GM21619 (cell line): ENCODE data around the gene ISCU.
"Not testable (repeated sequence)": the region's sequence is repeated elsewhere in the genome, so short reads cannot be mapped to it uniquely, and the experiment has no call there.

Experiments used
- ATAC-seq: cut with Tn5 transposase; IDR thresholded peaks from one replicate; pipeline ENCODE4 v1.9.1; 2021; ENCODE audit not compliant: unreplicated experiment

ISCU gene

DNA sequence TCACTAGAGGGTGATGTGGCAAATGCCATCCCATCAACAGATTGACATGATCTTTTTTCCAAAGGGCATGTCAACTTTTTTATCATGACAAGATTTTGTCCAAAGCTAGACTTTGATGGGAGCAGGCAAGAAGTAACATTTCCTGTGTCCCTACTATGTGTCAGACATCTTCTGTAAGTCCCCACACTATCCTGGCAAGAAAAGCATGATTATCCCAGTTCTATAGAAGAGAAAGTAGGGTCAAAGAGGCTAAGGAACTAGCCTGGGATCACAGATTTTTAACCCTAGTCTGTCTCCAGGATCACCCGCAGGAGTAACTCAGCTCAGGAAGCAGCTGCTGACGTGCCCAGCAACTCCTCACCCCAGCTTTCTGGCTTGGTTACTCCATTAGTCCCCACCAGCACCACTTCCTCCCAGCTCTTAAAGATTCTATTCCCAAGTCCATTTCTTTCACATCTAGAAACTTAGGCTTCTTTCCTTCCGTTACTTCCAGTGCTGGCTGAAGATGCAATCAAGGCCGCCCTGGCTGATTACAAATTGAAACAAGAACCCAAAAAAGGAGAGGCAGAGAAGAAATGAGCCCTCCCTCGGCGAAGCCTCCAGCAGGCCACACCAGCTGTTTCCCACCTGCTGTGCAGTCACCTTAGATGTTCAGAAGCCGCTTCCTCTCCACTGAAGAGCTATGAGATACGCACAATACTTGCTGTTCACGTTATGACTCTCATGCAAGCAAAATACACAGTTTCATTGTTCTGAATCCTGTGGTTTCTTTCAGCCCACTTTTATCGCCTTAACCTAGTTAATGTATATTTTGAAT, 6.2 kb downstream of the ISCU start:
- peak; percentile 68 for ATAC-seq

DNA sequence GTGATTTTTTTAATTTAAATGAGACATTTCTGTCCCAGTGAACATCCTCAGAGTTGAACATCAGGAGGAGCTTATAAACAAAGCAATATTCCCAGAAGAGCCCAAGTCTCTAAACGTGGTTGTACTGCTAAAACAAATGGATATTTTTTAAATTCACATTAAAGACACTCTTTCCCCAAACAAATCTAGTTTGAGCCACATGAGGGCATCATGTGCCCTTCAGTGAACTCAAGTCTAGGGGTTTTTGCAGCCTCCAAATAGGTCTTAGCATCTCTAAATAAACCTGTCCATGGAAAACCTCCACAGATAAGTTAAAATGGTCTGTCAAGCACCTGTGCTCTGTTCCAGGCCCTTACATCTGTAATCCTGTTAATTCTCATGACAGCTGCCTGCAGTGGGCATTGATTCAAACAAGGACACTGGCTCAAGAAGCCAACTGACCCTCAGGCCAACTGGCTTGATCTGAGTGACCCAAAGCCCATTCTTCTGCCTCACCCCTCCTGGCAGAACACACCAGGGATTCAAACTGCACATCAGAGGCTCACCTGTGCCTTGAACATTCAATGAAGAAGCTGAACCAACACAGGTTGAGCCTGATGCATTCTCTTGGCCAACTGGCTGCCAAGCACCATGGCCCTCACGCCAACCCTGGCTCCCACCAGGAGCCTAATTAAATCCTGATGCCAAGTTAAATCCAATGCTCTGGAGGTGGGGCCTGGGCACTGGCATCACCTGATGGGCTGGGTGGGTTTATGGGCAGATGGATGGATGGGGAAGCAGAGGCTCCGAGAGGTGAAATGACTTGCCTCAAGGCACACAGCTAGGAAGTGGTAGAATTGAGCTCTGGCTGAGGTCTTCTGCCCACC, 8.6 kb downstream of the ISCU start:
- ATAC-seq, result no peak

DNA sequence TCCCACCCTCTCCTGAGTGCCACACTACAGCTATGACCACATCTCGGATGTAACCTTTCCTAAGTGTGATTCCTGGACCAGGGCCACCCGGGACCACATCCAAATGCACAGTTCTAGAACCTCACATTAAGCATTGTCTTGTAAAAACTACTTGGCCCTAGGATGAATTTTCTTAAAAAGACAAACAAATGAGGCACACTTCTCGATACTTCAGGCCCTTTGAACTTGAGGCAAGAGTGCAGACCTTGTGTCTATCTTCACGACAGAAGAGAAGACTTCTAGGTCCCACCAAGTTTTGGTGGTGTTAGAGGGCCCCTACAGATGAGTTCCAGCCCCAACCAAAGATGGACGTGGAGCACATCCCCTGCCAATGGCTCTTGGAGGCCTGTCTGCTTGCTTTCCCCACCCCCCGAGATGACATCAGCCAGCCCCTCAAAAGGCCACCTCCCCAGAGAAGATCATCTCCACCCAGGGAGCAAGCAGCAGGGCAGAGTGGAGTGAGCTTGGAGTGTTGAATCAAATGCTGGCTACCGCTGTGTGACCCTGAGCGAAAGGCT, 9.3 kb downstream of the ISCU start:
- no peak for ATAC-seq

DNA sequence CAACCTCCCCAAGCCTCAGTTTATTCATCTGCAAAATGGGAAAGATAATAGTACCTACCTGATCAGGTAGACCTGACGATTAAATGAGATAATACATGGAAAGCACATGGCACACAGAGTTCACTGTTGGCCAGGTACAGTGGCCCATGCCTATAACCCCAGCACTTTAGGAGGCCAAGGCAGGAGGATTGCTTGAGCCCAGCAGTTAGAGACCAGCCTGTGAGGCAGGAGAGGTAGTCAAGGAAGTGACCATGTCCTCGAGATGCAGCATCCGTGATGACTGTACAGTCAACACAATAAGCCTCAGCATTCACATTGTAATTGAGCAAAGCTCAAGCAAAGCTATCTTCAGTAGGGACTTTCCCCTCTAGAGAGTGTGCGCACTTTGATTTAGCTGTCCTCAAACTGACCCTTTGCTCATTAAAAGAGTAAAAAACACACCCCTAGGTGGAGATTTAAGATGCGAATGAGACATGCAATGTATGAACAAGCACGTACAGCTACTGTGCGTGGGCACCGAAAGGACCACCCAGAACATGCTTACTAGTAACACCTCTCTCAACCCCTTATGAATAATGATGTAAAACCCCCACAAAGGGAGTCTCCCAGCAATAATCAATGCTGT, 9.9 kb downstream of the ISCU start:
- no peak for ATAC-seq

DNA sequence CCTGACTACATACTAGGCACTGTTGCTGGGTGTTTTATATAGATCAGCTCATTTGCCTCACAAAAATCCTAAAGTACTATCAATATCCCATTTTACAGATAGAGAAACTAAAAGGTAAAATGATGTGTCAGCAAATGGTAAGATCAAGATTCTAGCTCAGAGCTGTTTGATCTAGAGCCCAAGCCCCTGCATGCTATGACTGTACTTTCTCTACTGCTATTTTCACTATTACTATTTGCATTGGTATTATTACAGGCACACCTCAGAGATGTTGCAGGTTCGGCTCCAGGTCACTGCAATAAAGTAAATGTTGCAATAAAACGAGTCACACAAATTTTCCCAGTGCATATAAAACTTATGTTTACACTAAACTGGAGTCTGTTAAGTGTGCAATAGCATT, 10.9 kb downstream of the ISCU start:
- peak; percentile 27 for ATAC-seq

DNA sequence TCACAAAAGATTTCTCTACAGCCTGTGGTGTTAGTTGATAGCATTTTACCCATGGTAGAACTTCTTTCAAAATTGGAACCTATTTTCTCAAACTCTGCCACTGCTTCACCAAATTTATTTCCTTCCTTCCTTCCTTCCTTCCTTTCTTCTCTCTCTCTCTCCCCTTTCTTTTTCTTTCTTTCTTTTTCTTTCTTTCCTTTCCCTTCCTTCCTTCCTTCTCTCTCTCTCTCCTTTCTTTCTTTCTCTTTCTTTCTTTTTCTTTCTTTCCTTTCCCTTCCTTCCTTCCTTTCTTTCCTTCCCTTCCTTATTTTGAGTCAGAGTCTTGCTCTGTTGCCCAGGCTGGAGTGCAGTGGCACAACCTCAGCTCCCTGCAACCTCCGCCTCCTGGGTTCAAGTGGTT, 11.9 kb downstream of the ISCU start:
- ATAC-seq, result not testable (repeated sequence)

DNA sequence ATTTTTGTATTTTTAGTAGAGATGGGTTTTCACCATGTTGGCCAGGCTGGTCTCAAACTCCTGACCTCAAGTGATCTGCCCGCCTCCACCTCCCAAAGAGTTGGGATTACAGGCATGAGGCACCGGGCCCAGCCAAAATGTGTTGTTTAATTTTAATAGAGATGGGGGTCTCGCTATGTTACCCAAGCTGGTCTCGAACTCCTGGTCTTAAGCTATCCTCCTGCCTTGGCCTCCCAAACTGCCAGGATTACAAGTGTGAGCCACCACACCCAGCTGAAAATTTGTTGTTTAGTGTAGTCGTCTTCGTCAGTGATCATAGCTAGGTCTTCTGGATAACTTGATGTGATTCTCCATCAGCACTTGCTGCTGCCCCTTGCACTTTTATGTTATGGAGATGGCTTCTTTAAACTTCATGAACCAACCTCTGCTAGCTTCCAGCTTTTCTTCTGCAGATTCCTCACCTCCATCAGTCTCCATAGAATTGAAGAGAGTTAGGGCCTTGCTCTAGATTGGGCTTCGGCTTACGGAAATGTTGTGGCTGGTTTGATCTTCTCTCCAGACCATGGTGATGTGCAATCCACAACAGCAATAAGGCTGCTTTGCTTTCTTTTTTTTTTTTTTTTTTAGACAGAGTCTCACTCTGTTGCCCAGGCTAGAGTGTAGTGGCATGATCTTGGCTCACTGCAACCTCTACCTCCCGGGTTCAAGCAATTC, 13.0 kb downstream of the ISCU start:
- no peak for ATAC-seq

DNA sequence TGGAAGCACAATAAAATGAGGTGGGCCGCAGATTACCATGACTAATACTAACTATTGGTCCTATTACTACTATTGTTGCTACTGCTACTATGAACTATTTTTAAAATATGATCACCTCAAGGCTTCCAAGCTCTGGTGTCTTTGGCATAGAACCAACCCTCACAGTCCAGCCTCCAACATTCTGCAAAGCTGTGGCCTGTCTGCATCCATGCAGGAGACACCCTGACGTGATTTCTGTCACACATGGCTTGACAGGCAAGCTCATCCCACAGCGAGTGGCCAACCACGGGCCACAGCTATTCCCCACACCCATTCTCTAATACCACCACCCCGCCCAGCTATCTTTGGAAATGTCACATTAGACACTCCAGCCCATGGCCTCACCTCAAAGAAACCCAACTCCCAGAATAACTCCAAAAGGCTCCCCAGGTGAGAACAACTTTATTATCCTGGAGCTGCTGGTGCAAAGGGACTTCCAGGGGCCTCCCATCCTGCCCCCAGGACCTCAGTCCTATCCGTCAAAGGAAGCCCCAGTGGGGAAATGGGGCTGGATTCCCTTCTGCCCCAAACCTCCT, 14.4 kb downstream of the ISCU start:
- no peak for ATAC-seq

DNA sequence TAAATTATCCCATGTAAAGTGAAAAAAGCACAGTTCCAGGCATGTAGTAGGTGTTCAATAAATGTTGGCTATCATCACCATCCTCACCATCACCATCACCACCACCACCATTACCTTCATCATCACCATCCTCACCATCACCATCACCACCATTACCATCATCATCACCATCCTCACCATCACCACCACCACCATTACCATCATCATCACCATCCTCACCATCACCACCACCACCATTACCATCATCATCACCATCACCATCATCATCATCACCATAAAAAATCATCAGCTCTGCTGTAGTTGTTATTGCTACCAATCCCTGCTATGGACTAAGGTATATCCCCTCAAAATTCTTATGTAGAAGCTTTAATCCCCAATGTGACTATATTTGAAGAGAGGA, 15.1 kb downstream of the ISCU start:
- ATAC-seq, result no peak

DNA sequence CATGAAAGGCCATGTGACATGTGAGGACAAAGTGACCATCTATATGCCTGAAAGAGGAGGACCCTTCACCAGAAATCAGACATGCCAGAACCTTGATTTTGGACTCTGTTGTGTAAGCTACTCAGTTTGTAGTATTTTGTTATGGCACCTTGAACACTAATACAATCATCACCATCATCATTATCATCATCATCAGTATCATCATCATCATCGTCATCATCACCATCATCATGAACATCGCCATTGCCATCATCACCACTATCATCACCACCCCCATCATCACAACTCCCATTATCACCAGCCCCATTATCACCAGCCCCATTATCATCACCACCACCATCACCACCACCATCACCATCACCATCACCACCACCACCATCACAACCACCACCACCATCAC, 15.9 kb downstream of the ISCU start:
- ATAC-seq, result no peak

DNA sequence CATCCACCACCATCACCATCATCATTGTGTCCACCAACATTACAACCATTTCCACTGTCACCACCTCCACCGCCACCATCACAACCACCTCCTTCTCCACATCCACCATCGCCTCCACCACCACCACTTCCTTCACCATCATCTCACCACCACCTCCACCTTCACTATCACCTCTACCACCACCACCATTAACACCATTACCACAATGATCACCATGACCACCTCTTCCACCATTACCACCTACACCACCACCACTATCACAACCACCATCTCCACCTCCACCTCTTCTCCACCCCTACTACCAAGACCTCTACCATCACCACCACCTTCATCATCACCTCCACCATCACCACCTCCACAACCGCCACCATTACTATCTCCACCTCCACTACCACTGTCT, 16.4 kb downstream of the ISCU start:
- ATAC-seq, result no peak

DNA sequence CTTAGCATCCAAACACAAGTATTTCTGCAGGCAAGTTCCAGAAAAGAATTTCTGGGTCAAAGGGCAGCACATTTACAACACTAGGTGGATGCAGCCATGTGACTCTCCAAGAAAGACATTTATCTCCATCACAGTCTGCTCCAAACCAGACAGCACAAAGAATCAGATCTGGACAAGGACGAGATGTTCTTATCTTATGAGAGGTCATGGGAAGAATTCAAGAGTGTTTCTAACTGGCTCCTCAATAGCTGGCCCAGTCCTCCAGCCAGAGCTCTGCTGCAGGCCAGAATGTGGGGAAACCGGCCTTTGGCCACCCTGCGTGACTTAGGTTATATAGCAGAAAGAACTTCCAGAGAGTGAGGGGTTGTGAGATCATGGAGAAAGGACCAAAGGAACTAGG, 18.1 kb downstream of the ISCU start:
- ATAC-seq, result no peak

DNA sequence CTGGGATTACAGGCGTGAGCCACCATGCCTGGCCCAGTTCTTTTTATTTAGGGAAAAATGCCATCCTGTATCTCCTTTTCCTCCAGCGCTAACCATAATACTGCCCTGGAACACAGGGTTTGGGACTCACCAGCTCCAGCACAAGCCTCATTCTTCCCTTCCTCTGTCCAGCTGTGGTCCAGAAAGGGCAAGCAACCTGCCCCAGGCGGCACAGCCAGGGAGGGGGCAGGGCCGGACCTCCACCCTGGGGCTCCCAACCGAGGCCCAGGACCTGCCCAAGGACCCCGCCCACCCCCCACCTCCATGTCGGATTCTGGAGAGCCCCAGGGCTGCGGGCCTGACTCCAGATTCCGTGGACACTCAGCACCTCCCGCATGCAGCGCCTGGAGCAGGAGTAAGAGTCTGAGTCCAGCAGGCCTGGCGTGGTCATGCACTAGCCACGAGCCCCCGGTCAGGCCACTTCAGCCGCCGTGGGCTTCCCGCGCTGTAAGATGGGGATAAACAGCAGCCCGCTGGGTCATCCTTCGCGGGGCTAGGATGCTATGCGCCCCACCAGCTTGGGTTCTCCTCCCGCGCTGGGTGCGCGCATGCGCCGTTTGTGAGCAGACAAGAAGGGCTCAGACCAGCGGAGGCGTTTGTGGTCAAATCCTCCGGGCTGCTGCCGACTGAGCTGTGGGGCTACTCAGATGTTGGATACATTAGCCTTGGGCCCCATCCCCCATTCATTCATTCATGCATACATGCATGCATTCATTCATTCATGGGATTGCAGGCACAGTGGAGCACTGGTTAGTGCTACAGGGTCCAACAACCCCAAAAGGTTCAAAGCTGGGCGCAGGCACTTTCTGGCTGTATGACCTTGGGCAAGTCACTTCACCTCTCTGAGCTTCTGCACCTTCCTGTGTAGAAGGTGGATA, 19.2 kb downstream of the ISCU start:
- no peak for ATAC-seq

DNA sequence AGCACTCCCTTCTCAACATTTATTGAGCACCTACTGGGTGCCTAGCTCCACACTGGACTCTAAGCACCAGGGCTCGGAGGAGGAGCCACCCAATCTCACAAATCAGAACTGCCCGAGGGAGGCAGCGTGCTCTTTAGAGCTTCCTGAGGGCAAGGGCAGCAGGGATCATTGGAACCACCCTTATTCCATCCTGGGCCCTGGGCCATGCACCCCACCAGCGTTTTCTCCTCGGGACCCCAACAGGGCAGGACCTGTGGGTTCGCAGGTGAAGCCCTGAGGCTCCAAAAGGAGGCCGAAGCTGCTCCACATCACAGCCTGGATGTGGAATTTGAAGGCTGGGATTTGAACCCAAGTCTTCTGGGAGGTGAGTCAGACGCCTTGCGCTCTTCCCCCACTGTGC, 20.1 kb downstream of the ISCU start:
- no peak for ATAC-seq

DNA sequence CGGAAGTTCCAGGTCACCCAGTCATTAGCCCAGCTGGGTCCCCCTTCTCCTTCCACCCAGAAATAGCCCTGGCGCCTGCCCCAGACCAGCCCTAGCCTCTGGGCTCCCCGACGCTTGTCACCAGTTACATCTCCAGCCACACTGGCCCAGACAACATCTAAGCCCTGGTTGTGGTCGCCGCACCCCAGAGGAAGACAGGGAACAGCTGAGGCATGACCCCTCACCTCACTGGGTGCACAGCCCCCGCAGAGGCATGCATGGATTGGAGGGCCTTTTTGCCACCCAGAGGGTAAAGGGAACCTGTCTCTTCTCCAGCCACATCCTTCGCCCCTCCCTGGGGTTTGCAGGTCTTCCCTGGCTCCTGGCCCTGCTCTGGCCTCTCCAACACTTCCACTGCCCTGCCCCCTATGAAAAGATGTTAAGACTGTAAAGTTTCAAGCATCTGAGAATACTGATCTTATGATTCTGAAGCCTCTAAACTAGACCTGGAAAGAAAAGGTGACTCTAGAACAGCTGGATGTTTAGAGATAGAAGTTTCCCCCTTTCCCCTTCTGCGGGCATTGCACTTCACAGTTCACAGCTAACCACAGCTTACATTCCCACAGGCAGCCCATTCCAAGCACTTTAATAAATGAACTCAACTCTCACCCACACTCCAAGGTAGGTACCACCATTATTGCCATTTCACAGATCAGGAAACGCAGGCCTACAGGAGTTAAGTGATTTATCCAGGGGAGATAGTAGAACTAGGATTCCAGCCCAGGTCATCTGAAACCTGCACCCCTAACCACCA, 20.8 kb downstream of the ISCU start:
- no peak for ATAC-seq

DNA sequence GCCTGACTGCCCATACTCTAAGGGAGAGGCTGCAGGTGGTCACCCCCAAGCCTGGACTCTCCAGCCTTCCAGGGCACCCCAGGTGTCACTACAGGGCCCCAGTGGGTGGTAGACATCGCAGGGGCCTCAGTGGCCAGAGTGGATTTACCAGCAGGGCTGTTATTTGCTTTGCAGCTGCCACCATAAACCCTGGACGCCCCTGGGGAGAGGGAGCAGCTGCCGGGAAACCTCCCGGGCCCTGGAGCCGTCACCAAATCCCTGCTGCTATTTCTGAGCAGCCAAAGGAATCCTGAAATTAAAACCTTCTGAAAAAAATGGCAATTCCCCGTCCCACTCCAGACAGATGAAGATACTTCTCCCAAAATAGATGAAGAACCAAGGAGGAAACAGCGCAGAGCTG, 21.6 kb downstream of the ISCU start:
- ATAC-seq, result no peak

DNA sequence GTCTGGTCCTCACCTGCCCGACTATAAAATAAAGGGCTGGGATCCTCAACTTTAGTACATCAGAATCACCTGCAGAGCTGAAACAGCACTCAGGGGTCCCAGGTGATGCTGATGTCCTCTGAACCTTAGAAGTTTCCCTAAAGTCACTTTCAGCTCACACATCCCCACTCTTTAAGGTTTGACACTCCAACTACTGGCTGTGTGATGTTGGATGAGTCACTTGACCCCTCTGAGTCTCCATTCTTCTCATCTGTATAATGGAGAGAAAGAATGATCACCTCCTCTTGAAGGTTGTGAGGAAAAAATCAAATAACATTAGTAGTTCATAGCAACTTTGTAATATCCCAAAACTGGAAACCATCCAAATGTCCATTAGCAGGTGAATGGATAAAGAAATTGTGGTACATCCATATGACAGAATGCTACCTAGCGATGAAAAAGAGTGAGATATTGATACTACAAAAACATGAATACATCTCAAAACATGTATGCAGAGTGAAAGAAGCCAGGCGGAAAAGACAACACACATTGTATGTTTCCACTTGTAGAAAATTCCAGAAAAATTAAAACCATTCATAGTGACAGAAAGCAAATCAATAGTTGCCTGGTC, 22.2 kb downstream of the ISCU start:
- ATAC-seq, result no peak

DNA sequence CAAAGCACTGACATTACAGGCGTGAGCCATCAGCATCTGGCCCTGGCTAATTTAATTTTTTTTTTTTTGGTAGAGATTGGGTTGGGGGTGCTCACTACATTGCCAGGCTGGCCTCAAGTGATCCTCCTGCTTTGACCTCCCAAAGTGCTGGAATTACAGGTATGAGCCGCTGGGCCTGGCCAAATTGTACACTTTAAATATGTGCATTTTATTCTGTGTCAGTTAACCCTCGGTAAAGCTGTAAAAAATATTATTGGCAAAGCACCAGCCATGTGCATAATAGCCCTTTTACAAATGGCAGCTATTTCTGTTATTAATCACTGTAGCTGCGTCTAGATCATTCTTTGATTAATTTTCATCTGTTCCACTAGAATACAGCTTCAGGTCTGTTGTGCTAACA, 23.5 kb downstream of the ISCU start:
- no peak for ATAC-seq
